ENCODE results near the gene DDX25.
"Not testable (repeated sequence)": the region's sequence is repeated elsewhere in the genome, so short reads cannot be mapped to it uniquely, and the experiment has no call there.

DDX25 gene

GRCh38 chr11:125902927-125903710 lies 1.2 kb upstream of the DDX25 start, which contains the start of gene PUS3:
PUS3 (minus strand) TSS chr11:125903206; CDS start chr11:125896284, 6,922 bp downstream.
- DNase-seq (ENCODE audit: extremely low read depth in 1 of 2, low read depth in 1 of 2), result peak; percentile 74 to 87

- no peak for DNase-seq (ENCODE audit: extremely low read depth in 1 of 2, low read depth in 1 of 2)
Measured at GRCh38 chr11:125904678-125905077, 370 bp downstream of the DDX25 start.

- no peak for DNase-seq (ENCODE audit: extremely low read depth in 1 of 2, low read depth in 1 of 2)
Measured at GRCh38 chr11:125910226-125910849, 6.0 kb downstream of the DDX25 start.

GRCh38 chr11:125914601-125915000 lies 10.3 kb downstream of the DDX25 start:
- not testable (repeated sequence) for DNase-seq (ENCODE audit: extremely low read depth in 1 of 2, low read depth in 1 of 2)

- no peak for DNase-seq (ENCODE audit: extremely low read depth in 1 of 2, low read depth in 1 of 2)
Measured at GRCh38 chr11:125916683-125917347, 12.5 kb downstream of the DDX25 start.

- DNase-seq (ENCODE audit: extremely low read depth in 1 of 2, low read depth in 1 of 2), result no peak
Measured at GRCh38 chr11:125918140-125918840, 14.0 kb downstream of the DDX25 start.

- DNase-seq (ENCODE audit: extremely low read depth in 1 of 2, low read depth in 1 of 2), result no peak
Measured at GRCh38 chr11:125921042-125921441, 16.7 kb downstream of the DDX25 start.

GRCh38 chr11:125922156-125922555 lies 17.8 kb downstream of the DDX25 start:
- no peak for DNase-seq (ENCODE audit: extremely low read depth in 1 of 2, low read depth in 1 of 2)

GRCh38 chr11:125923012-125923579 lies 18.8 kb downstream of the DDX25 start:
- DNase-seq (ENCODE audit: extremely low read depth in 1 of 2, low read depth in 1 of 2), result no peak

GRCh38 chr11:125923633-125924032 lies 19.3 kb downstream of the DDX25 start:
- no peak for DNase-seq (ENCODE audit: extremely low read depth in 1 of 2, low read depth in 1 of 2)

- DNase-seq (ENCODE audit: extremely low read depth in 1 of 2, low read depth in 1 of 2), result no peak
Measured at GRCh38 chr11:125924384-125925007, 20.2 kb downstream of the DDX25 start.

- DNase-seq (ENCODE audit: extremely low read depth in 1 of 2, low read depth in 1 of 2), result no peak
Measured at GRCh38 chr11:125925247-125925740, 21.0 kb downstream of the DDX25 start.

- DNase-seq (ENCODE audit: extremely low read depth in 1 of 2, low read depth in 1 of 2), result no peak
Measured at GRCh38 chr11:125925804-125926203, 21.5 kb downstream of the DDX25 start.

- DNase-seq (ENCODE audit: extremely low read depth in 1 of 2, low read depth in 1 of 2), result no peak
Measured at GRCh38 chr11:125926682-125927081, 22.4 kb downstream of the DDX25 start.

GRCh38 chr11:125929445-125930075 lies 25.3 kb downstream of the DDX25 start:
- no peak for DNase-seq (ENCODE audit: extremely low read depth in 1 of 2, low read depth in 1 of 2)

GRCh38 chr11:125930076-125930450 lies 25.8 kb downstream of the DDX25 start:
- no peak for DNase-seq (ENCODE audit: extremely low read depth in 1 of 2, low read depth in 1 of 2)

- DNase-seq (ENCODE audit: extremely low read depth in 1 of 2, low read depth in 1 of 2), result no peak
Measured at GRCh38 chr11:125931116-125931515, 26.8 kb downstream of the DDX25 start.

- no peak for DNase-seq (ENCODE audit: extremely low read depth in 1 of 2, low read depth in 1 of 2)
Measured at GRCh38 chr11:125931668-125932067, 27.4 kb downstream of the DDX25 start.

GRCh38 chr11:125932301-125932700 lies 28.0 kb downstream of the DDX25 start:
- no peak for DNase-seq (ENCODE audit: extremely low read depth in 1 of 2, low read depth in 1 of 2)

Measured in stimulated activated CD8-positive, alpha-beta memory T cell treated with anti-CD3 and anti-CD28 coated beads, Interleukin-7, amount 100 ng/mL, for 48 hours (primary cell).